Body of pancreas (tissue), 4 donors: ENCODE results near the gene ITGAV. TPM values are rescaled to one million over a fixed set of nuclear protein-coding genes. Genes with fewer than 3 reads are reported as not detected.

Source experiments
- ATAC-seq: fragments of 150-250 bp; one replicate; pipeline ENCODE4 v1.9.1; 2016
- DNase-seq, 4 donors: peaks; one replicate each; pipeline ENCODE4 v3.0.0-alpha.2; 2019
- H3K27ac ChIP-seq, 4 donors: fragments of 200-600 bp; sonication (generic); 1 replicate in 3 of 4; 2 replicates in 1 of 4; pipeline versions ENCODE4 v1.5.1 to v1.6.1; 2016 to 2019; ENCODE audit warnings: mild to moderate bottlenecking in 1 of 4, mixed read lengths in 1 of 4, moderate library complexity in 1 of 4
- H3K27me3 ChIP-seq, 2 donors: fragments of 200-600 bp; sonication (generic); one replicate each; pipeline ENCODE4 v1.6.0; 2016; ENCODE audit warnings: mild to moderate bottlenecking in 1 of 2
- H3K36me3 ChIP-seq, 2 donors: fragments of 200-600 bp; sonication (generic); replicated peaks in 1 of 2; 2 replicates each; pipeline ENCODE4 v1.5.1; 2016; ENCODE audit warnings: low read depth in 2 of 2; ENCODE audit not compliant: insufficient read depth in 1 of 2
- H3K4me1 ChIP-seq: fragments of 200-600 bp; sonication (generic); one replicate; pipeline ENCODE4 v1.6.0; 2016
- H3K4me3 ChIP-seq, 2 donors: fragments of 200-600 bp; sonication (generic); 1 replicate in 1 of 2; 2 replicates in 1 of 2; pipeline ENCODE4 v1.5.1; 2016 to 2019
- H3K9me3 ChIP-seq, 3 donors: fragments of 200-600 bp; sonication (generic); 1 replicate in 2 of 3; 2 replicates in 1 of 3; pipeline ENCODE4 v1.5.1; 2016
- CTCF ChIP-seq, 7 experiments: fragments of 450-650 bp in 4 of 7; fragments of 200-600 bp in 3 of 7; sonication (generic) in 3 of 7; IDR thresholded peaks; one replicate each; pipeline ENCODE4 v1.5.1; 2016 to 2019; ENCODE audit warnings: antibody characterized with exemption in 7 of 7
- POLR2A ChIP-seq, 3 donors: fragments of 450-650 bp; IDR thresholded peaks; one replicate each; pipeline ENCODE4 v1.6.1; 2016; ENCODE audit warnings: antibody characterized with exemption in 3 of 3, mild to moderate bottlenecking in 2 of 3
- WGBS, 2 donors: methylation state at CpG; one replicate each; pipeline ENCODE4 v1.1.5; 2017; 5-methylcytosine and 5-hydroxymethylcytosine counted together
- intact Hi-C: fragments of 100-400 bp; cut with DNase I; formaldehyde crosslinking; loops from one replicate; pipeline ENCODE4 v1.15.1; 2023
- total RNA-seq, 2 donors: library from RNA; depleted of rRNA; stranded (reverse); fragments of >200 nt; gene quantifications; one replicate each; pipeline ENCODE4 v1.1.0, GENCODE V29; 2016

ITGAV gene
- total RNA-seq, 2 donors from 2014 or later: 48.0 to 72.8 TPM

- Histone ChIP-seq H3K9me3 (no peaks in the 10 kb centered on the region), H3K4me1 (peaks cover 13% of the 10 kb centered on the region), H3K36me3 (no peaks in the 10 kb centered on the region), H3K27me3 (no peaks in the 10 kb centered on the region), H3K4me3 (no peak overlapping the region), H3K27ac (no peak overlapping the region)
- ATAC-seq (no peak), DNase-seq (no peak)
- intact Hi-C loops: no loop called here
- TF ChIP-seq CTCF (IDR thresholded peaks at IDR 0.05) (no peak), POLR2A (IDR thresholded peaks at IDR 0.05) (no peak)
- WGBS, 2 donors: 94 to 97% methylated on average over 5 of the region's 5 CpGs
Measured at GRCh38 chr2:186691900-186692299, 102.0 kb downstream of the ITGAV start.

- Histone ChIP-seq H3K36me3 (no peaks in the 10 kb centered on the region), H3K4me3 (peak overlapping the region; percentile 20 to 33), H3K9me3 (no peaks in the 10 kb centered on the region), H3K27ac (peak overlapping the region in 2 of 4 donors; percentile 39 to 50), H3K4me1 (peaks cover 13% of the 10 kb centered on the region), H3K27me3 (no peaks in the 10 kb centered on the region)
- ATAC-seq: no peak
- TF ChIP-seq CTCF (IDR thresholded peaks at IDR 0.05): no peak
- TF ChIP-seq POLR2A (IDR thresholded peaks at IDR 0.05): no peak
- intact Hi-C loops: no loop called here
- 42 to 56% methylated on average over 7 of the region's 7 CpGs for WGBS, 2 donors
- DNase-seq: no peak
Measured at GRCh38 chr2:186693446-186693832, 103.6 kb downstream of the ITGAV start.

DNA sequence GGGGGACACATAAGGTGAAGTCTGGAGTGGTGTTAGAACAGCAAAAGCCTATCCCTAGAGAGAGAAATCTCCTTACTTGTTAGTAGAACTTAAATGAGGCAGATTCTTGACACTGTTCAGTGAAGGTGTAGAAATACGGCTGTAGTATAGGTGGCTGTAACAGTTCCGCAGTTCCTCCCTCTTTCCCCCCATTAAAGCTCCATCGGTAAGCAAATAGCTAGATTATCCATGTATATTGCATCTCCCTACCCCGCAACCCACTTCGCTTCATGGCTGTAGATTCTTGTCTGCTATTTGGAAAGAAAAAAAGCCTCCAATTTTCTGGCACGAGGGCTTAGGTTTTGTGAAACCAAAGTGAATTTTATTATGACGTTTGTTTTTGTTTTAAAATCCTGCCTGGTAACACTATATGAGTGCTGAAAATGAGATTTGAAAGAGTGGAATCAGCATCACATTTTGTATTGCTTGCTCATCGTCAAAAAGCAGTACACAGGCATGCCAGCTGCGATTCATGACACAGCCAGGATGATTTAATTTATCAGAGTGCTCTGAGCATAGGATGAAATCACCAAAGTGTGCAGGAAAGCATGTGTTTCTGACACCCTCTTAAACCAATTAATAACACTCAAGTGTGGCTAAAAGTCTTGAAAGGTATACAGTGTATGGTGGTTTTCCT lies 105.4 kb downstream of the ITGAV start:
- DNase-seq (no peak), ATAC-seq (no peak)
- intact Hi-C loops: no loop called here
- peaks cover 8% of the 10 kb centered on the region for H3K4me1 ChIP-seq
- TF ChIP-seq CTCF (IDR thresholded peaks at IDR 0.05): no peak
- no peak for TF ChIP-seq POLR2A (IDR thresholded peaks at IDR 0.05)
- H3K27me3 ChIP-seq: no peaks in the 10 kb centered on the region
- WGBS, 2 donors: 60 to 71% methylated on average over 9 of the region's 9 CpGs
- H3K9me3 ChIP-seq: no peaks in the 10 kb centered on the region
- no peak overlapping the region for H3K4me3 ChIP-seq
- no peaks in the 10 kb centered on the region for H3K36me3 ChIP-seq
- H3K27ac ChIP-seq: no peak overlapping the region

DNA sequence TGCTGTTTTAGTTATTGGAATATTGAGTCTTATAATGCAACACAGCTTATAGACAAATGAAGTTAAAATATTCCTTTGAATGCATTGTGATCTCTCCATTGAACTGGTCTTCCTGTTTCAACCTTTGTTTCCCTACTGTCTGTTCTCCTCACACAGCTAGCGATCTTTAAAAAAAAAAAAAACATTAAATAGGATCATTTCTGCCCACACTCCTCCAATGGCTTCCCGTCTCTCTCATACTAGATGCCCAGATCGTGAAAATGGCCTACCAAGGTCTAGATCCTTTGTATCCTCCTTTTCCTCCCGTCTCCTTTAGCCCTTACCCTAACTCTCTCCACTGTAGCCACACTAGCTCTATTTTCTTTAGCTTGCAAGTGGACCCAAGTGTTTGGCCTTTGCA lies 106.4 kb downstream of the ITGAV start:
- no peak for DNase-seq
- H3K27me3 ChIP-seq: no peaks in the 10 kb centered on the region
- H3K4me1 ChIP-seq: peaks cover 5% of the 10 kb centered on the region
- TF ChIP-seq POLR2A (IDR thresholded peaks at IDR 0.05) (no peak), CTCF (IDR thresholded peaks at IDR 0.05) (no peak)
- no peaks in the 10 kb centered on the region for H3K9me3 ChIP-seq
- intact Hi-C loops: no loop called here
- WGBS, 2 donors: 90 to 95% methylated on average over 4 of the region's 4 CpGs
- no peaks in the 10 kb centered on the region for H3K36me3 ChIP-seq
- H3K27ac ChIP-seq: no peak overlapping the region
- ATAC-seq: no peak
- H3K4me3 ChIP-seq: no peak overlapping the region

DNA sequence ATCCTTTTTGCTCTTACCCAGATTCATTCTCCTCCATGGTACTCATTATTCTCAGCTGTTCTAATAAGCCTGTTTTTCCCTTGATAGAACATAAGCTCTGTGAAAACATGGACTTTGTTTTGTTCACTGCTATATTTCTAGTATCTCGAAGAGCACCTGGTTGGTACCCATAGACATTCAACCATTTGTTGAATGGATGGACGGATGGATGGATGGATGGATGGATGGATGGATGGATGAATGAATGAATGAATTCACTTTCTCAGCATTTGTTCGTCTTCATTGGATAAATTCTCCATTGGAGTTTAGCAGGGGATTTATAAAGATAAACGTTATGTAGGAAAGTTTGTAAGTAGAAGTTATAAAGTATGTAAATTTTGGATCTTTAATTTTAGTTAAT lies 106.9 kb downstream of the ITGAV start:
- Histone ChIP-seq H3K36me3 (no peaks in the 10 kb centered on the region), H3K4me1 (peaks cover 5% of the 10 kb centered on the region), H3K9me3 (no peaks in the 10 kb centered on the region), H3K27me3 (no peaks in the 10 kb centered on the region), H3K4me3 (no peak overlapping the region), H3K27ac (no peak overlapping the region)
- TF ChIP-seq CTCF (IDR thresholded peaks at IDR 0.05) (no peak), POLR2A (IDR thresholded peaks at IDR 0.05) (no peak)
- WGBS, 2 donors: 39 to 50% methylated on average over 4 of the region's 4 CpGs
- intact Hi-C loops: no loop called here
- no peak for DNase-seq
- ATAC-seq: no peak
